IPS-11a (cell line): ENCODE data around the gene HIGD1A.

ENCODE experiments used
- H3K4me3 ChIP-seq: one replicate; pipeline ENCODE4 v1.5.1; 2013; ENCODE audit warnings: low read depth, low read length, control low read depth

HIGD1A gene

DNA sequence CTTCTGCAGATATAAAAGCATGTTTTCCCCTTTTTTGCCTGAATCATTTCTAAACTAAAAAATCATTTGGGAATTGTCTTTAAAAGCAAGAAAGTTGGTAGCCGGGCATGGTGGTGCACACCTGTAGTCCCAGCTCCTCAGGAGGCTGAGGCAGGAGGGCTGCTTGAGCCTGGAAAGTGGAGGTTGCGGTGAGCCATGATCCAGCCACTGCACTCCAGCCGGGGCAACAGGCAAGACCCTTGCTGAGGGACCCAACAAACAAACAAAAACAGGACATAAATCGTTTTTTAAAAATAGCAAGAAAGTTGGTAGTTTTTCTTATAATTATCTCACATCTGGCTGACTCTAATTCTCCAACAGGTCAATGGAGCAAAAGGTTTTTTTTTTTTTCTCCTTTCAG lies 2.5 kb downstream of the HIGD1A start:
- H3K4me3 ChIP-seq, result no peak overlapping the region

DNA sequence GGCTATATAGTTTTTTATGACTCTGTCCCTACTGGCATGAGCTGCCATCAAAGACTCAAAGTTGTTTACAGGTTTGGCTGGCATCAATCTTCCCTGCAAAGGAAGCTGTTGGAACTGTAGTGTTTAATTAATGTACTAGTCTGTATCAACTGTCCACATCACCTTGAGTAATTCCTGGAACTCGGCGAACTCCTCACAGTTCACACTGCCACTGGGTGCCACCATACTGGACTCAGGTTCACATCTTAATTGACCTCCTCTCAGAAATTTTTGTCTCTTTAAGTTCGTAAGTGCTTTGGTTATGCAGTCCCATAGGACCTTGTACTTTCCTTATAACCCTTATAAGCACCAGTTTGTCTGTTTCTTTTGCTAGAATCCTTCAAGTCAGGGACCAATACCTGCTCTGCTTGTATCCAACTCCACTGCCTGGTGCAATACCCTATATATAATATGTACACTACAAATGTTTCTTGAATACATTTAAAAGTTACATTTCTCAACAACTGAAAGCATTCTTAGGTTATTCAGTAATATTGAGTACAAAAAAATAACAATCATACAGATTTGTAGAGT lies 3.2 kb downstream of the HIGD1A start:
- no peak overlapping the region for H3K4me3 ChIP-seq

DNA sequence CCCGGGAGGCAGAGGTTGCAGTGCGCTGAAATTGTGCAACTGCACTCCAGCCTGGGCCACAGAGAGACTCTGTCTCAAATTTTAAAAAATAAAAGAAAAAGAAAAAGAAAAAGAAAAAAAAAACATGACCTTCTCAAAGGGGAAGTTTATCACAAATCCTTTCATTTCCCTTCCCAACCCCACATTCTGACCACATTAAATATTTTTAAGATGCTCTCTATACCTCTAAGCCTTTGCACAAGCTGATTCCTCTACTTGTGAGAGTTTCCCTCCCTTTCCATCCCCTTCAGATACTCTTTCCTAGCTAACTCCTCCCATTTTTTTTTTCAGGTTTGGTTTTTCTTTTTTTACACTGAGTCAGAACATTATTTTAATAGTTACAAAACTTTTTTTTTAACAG lies 4.0 kb downstream of the HIGD1A start:
- no peak overlapping the region for H3K4me3 ChIP-seq

DNA sequence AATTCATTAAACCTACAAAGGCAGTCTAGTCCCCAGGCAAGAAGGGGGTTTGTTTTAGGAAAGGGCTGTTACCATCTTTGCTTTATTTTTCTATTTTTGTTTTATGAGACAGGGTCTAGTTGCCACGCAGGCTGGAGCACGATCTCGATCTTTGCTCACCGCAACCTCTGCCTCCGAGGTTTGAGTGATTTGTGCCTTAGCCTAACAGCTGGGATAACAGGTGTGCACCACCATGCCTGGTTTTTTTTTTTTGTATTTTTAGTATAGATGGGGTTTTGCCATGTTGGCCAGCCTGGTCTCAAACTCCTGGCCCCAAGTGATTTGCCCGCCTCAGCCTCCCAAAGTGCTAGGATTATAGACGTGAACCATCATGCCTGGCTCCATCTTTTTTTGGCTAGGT lies 4.9 kb downstream of the HIGD1A start:
- no peak overlapping the region for H3K4me3 ChIP-seq

DNA sequence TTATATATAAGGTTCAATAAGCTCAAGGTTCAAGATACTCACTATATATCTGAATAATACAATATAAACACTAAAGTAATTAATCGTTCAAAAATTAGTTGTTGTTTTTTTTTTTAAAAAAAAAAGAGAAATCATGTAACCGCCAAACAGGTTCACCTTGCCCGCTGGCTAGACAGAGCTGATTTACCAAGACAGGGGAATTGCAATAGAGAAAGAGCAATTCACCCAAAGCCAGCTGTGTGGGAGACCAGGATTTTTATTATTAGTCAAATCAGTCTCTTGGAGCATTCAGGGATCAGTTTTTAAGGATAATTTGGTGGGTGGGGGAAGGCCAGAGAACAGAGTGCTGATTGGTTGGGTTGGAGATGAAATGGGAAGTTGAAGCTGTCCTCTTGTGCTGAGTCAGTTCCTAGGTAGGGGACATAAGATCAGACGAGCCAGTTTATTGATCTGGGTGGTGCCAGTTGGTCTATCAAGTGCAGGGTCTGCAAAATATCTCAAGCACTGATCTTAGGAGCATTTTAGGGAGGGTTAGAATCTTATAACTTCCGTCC lies 7.9 kb downstream of the HIGD1A start:
- H3K4me3 ChIP-seq, result no peak overlapping the region

DNA sequence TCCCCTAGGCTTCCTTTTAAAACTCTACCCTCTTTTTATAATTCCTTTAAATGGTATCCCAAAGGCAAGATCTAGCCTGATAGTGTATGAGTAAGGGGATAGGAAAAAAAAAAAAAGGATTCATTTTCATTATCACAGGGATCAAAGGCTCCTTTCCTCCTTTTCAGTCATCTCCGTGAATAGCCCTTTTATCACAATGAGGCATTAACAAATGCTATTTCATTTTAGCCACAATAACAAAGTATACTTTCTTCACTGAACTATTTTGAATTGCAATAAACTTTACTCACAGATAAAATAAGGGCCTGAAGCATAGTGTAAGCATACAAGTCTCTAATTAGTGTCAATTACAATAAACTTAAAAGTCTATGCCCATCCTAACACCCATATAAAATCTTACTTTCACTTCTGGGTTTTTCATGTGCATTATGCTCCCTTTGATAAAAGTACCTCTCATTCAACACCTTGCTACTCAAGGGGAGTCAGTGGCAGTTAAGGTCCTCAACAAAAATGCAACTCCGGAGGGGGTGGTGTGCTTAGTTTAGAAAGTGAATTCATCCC lies 8.6 kb downstream of the HIGD1A start:
- H3K4me3 ChIP-seq, result no peak overlapping the region

DNA sequence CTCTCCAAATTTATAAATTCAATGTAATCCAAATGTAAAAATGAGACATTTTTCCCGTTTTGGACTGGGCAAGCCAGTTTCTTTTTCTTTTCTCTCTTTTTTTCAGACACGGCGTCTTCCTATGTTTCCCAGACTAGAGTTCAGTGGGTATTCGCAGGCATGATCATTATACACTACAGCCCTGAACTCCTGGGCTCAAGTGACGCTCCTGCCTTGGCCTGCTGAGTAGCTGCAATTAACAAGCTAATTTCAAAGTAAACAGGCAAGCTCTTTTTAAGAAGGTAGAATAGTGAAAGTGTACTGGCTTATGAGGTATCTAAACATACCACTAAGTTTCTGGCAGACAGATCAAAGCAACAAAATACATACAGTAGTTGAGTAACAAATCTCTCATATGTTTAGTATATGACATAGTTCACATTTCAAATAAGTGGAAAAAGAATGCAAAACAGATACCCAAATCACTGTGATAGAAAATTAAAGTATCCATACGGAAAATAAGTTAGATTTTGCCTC lies 13.5 kb downstream of the HIGD1A start:
- no peak overlapping the region for H3K4me3 ChIP-seq

DNA sequence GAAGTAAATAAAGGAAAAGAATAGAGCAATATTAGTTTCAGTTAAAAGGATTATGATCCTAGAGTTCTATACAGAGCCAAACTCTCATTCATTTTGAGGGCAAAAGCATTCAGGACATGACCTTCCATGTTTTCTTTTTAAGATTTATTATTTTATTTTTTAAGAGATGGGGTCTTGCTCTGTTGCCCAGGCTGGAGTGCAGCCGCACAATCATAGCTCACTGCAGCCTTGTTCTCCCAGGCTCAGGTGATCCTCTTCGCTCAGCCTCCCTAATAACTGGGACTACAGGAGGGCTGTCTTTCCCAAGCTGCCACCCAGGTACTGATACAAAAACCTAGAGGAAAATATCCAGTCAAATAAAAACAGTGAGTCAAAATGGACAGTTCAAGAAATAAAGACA lies 17.7 kb downstream of the HIGD1A start:
- no peak overlapping the region for H3K4me3 ChIP-seq

DNA sequence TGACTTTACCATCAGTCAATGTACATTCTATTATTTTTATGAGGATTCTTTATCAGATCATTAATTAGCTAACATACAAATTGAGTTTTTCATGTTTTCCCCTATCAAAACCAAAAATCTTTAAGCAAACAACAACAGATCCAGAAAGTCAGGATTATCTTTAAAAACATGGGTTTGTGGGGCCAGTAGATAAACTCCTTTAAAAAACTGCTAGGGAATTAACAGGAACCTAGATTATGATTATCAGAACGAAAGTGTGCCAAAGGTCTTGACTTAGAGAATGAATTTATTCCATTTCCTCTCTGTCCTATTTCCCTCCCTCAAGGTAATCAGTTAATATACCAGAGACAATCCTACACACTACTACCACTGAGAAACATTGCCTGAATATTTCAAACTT lies 18.1 kb downstream of the HIGD1A start:
- H3K4me3 ChIP-seq, result no peak overlapping the region

DNA sequence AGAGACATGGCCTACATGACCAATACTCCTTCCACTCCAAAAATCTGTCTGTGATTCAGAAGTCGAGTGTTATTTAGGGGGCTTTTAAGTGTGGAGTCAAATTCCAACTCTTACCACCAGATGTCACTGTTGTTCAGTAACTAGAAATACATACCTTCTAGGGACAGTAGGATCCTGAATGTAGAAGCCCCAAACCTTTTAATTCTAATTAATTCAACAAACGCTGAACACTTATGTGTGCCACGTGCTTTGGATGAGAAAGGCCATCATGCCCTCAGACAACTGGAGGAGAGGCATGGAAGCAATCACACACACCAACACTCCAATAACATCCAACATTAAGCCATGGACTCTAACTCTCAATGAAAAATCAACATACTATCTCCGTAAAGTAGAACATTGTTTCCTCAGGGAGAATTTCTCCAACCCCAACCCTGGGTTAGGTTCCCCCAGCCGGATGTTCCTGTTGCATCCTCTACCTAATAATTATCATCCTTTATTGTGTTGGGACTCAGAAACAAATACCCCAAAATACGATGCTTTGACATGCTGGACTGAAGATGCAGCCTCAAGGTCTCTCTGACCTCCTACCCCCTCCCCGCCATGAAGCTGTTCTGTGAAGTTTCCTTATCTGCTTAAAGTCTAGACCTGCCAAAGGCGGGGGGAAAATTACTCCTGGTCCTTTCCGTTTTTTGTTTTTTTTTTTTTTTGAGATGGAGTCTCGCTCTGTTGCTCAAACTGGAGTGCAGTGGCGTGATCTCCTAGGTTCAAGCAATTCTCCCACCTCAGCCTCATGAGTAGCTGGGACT lies 23.2 kb downstream of the HIGD1A start:
- no peak overlapping the region for H3K4me3 ChIP-seq

DNA sequence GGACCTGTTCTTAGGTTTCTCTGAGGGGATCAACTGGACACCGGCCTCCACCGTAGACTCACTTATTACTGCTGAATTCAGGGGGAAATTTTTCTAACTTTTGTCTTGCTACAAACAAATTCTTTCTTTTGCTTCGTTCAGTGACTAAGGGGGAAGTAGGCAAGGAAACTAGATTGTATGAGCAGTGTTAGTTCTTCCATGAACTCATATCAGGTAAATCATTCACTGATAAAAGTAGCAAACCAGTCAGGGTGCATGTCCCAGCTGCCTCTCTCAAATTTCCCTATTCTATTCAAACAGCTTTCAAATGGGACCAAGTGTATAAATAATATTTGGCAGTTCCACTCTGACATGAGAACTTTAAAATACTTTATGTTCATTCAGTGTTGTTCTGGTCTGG lies 23.9 kb downstream of the HIGD1A start:
- no peak overlapping the region for H3K4me3 ChIP-seq

DNA sequence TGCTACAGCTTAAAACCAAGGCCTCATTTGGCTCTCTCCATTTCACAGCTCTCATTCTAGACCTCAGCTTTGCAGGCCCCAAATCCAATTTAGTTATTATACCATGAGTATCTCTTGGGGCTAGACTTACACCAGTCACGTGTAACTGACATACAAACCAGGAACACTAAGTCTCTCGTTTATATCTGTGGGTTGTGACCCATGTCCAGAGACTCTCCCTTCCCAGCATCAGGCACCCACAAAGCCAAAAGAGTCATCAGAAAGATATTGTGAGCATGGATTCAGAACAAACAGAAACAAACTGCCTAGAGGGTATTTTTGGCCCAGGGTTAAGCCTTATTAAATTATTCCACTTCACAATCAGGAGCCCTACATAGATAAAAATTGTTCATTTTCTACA lies 25.6 kb downstream of the HIGD1A start:
- H3K4me3 ChIP-seq, result no peak overlapping the region

DNA sequence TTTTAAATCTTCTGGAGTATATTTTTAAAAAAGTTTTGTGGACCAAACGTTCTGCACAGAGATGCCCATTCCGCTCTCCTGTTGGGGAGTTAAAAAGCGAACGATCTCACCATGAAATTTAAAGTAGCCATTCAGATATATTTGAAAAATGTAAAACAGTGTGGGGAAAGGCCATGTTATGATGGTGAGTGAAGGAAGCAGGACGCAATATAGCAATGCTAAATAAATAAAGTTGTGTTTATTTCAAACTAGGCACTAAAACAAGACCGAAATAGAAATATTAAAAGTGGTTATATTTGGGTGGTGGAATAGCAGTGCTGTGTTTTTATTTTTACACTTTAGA lies 30.9 kb downstream of the HIGD1A start:
- H3K4me3 ChIP-seq, result peak overlapping the region; percentile 55

DNA sequence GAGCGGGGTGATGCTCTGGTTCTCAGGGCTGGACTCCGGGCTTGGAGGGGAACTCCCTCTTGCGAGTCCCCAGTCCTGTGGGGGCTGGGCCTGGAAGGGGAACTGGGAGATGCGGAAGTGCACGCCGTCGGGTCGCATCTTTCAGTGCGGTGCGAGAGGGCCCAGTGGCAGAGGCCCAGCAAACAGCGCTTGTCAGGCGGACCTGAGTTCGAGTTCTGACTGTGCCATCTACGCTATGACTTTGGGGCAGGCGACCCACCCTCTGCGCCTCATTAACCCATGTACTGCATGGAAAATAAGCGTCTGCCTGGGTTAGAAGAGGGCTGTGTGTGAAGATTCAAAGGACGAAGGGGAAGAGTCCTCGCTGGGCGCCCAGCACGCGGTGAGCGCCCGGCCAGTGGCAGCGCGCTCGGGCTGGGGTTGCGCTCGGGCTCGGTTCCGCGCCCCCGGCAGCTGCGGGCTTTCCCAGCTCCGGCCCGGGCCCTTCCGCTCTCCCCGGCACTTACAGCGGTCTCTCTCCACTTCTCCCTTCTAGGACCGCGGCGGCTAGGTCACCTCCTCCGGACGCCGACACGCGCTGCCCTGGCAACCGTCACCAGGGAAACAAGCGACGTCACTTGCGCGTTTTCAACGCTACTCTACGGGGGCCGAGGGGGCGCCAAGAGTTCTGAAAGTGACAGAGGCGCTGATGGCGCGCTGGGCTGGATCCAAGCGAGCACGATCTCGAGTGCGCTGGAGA lies 31.5 kb downstream of the HIGD1A start, which contains the start of gene CCDC13:
Gene CCDC13, minus strand, starts transcription at position 584 of the 739 bp plus-strand sequence. CDS start 14,908 bp downstream, outside the sequence.
- peak within 1 kb of the TSS; percentile 55 for H3K4me3 ChIP-seq

DNA sequence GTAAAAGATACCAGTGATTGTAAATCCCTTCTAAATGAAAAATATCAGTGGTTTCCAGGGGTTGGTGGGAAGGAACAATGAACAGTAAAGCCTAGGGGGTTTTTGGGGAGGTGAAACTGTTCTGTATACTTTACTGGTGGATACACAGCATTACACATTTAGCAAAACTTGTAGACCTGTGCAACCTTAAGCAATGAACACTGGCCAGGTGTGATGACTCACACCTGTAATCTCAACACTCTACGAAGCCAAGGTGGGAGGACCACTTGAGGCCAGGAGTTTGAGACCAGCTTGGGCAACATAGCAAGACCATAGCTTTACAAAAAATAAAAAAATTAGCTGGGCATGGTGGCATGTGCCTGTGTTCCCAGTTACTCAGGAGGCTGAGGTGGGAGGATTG lies 33.0 kb downstream of the HIGD1A start:
- no peak overlapping the region for H3K4me3 ChIP-seq

DNA sequence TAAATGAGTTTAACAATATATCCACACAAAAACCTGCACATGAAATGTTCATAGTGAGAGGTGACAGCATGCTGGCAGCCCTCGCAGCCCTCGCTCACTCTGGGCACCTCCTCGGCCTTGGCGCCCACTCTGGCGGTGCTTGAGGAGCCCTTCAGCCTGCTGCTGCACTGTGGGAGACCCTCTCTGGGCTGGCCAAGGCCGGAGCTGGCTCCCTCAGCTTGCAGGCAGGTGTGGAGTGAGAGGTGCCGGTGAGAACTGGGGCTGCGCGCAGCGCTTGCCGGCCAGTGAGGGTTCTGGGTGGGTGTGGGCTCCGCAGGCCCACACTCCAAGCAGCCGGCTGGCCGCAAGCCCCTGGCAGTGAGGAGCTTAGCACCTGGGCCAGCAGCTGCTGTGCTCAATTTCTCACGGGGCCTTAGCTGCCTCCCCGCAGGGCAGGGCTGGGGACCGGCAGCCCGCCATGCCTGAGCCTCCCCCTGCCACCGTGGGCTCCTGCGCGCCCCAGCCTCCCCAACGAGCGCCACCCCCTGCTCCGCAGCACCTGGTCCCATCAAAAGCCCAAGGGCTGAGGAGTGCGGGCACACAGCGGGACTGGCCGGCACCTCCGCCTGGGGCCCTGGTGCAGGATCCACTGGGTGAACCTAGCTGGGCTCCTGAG lies 34.7 kb downstream of the HIGD1A start:
- H3K4me3 ChIP-seq, result no peak overlapping the region

DNA sequence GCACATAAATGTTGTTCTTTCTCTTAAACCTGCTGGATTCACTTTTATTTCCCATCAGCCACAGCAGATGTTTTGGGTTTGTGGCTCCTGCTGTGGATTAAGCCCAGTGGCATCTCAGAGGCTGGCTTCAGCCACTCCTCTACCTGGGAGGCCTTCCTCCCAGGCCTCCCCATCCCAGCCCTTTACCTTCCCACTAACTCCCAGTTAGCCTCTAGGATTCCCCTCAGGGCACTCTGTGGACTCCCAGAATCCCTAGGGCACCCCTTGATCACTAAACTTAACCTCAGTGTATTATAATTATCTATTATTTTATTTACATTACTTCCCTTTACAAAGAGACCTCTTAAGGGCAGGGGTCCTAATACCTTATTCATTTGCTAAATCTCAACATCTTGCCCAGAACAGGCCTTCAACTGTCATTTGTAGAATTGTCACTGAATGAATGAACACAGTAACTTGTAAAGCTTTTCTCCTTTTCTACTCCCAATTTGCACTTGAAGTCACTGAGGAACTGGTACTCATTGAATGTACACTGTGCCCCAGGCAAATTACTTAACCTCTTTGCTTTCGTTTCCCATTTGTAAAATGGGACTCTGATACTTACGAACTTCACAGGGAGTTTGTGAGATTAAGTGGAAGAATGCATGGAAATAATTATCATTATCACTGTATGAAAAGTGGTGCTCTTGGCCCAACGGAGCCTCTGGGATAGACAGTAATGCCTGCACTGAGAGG lies 39.6 kb downstream of the HIGD1A start:
- H3K4me3 ChIP-seq, result no peak overlapping the region

DNA sequence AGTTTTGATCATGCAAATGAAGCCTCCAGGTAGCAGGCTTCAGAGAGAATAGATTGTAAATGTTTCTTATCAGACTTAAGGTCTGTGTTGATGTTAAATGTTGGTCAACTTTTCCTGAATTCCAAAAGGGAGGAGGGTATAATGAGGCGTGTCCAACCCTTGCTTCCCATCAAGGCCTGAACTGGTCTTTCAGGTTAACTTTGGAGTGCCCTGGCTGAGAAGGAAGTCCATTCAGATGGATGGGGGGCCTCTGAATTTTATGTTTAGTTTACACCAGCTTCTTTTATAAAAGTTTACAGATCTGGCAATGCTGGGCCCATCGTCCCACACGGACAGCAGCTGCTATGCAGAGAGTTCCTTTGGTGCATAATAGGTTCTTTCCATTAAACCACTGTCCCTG lies 40.2 kb downstream of the HIGD1A start:
- H3K4me3 ChIP-seq, result no peak overlapping the region

DNA sequence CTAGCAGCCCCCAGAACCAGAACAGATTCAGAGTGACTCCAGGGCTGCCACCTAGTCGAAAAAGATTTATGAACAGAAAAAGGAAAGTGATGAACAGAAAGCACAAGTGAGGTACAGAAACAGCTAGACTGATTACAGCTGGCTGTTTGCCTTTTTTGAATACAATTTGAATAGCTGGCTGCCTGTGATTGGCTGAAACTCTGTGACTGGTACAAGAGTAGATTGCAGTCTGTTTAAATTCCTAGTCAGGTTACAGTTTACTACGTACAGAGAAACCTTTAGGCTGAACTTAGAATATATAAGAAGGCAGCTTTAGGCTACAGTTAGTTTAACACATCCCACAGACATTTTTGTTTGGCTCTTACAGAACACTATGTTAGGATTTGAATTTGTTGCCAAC lies 41.3 kb downstream of the HIGD1A start:
- H3K4me3 ChIP-seq, result no peak overlapping the region
